HAP-1 (cell line): ENCODE results near the gene DIP2C.

Source experiments
- DNase-seq, 2 experiments: peaks; one replicate each; pipeline ENCODE4 v3.0.0-alpha.2; 2016 to 2020; ENCODE audit warnings: low spot score in 2 of 2
- H3K27me3 ChIP-seq: fragments of 250-450 bp; sonication (Bioruptor Pico); 2 replicates; pipeline ENCODE4 v1.5.1; 2020; ENCODE audit warnings: low read depth, mild to moderate bottlenecking, moderate library complexity
- H3K36me3 ChIP-seq: fragments of 250-450 bp; sonication (Bioruptor Pico); replicated peaks from 2 replicates; pipeline ENCODE4 v1.5.1; 2020; ENCODE audit warnings: mild to moderate bottlenecking
- H3K4me1 ChIP-seq: fragments of 250-450 bp; sonication (Bioruptor Pico); 2 replicates; pipeline ENCODE4 v1.5.1; 2020; ENCODE audit warnings: mild to moderate bottlenecking
- H3K4me3 ChIP-seq: fragments of 250-450 bp; sonication (Bioruptor Pico); 2 replicates; pipeline ENCODE4 v1.5.1; 2020; ENCODE audit warnings: mild to moderate bottlenecking, moderate library complexity
- H3K9me3 ChIP-seq: fragments of 250-450 bp; sonication (Bioruptor Pico); 2 replicates; pipeline ENCODE4 v1.5.1; 2020; ENCODE audit warnings: mild to moderate bottlenecking, moderate library complexity
- in situ Hi-C: fragments of 300-500 bp; cut with MboI; formaldehyde crosslinking; loops from 3 replicates; pipeline ENCODE4 v1.14.3; 2020; ENCODE audit warnings: low sequenced_read_pairs, inconsistent platforms, mixed read lengths

DIP2C gene

GRCh38 chr10:689452-690371, at the start of gene DIP2C:
Gene DIP2C (minus strand): TSS chr10:689668. CDS start chr10:689578, 90 bp downstream.
- Histone ChIP-seq H3K4me1 (no peaks in the 10 kb centered on the region), H3K4me3 (peak within 1 kb of the TSS; percentile 68), H3K9me3 (no peaks in the 10 kb centered on the region), H3K27me3 (no peaks in the 10 kb centered on the region), H3K36me3 (no peaks in the 10 kb centered on the region)
- in situ Hi-C loops = no loop called here
- DNase-seq = peak; percentile 58 to 85

- no peaks in the 10 kb centered on the region for H3K27me3 ChIP-seq
- in situ Hi-C loops = no loop called here
- no peaks in the 10 kb centered on the region for H3K4me1 ChIP-seq
- no peak for DNase-seq
- H3K4me3 ChIP-seq = no peak overlapping the region
- no peaks in the 10 kb centered on the region for H3K9me3 ChIP-seq
- H3K36me3 ChIP-seq = no peaks in the 10 kb centered on the region
These were observed 45.0 kb upstream of the DIP2C start for GRCh38 chr10:734481-734880.

- H3K36me3 ChIP-seq = no peaks in the 10 kb centered on the region
- H3K9me3 ChIP-seq = no peaks in the 10 kb centered on the region
- H3K4me1 ChIP-seq = no peaks in the 10 kb centered on the region
- no peak for DNase-seq
- H3K4me3 ChIP-seq = no peak overlapping the region
- no peaks in the 10 kb centered on the region for H3K27me3 ChIP-seq
- in situ Hi-C loops = no loop called here
These were observed 43.6 kb upstream of the DIP2C start for GRCh38 chr10:733086-733485.

- in situ Hi-C loops = no loop called here
- no peak for DNase-seq
- Histone ChIP-seq H3K4me3 (no peak overlapping the region), H3K9me3 (no peaks in the 10 kb centered on the region), H3K27me3 (no peaks in the 10 kb centered on the region), H3K4me1 (no peaks in the 10 kb centered on the region), H3K36me3 (no peaks in the 10 kb centered on the region)
These were observed 39.7 kb upstream of the DIP2C start for GRCh38 chr10:729213-729612.

GRCh38 chr10:728603-729002, 39.1 kb upstream of the DIP2C start:
- H3K36me3 ChIP-seq = no peaks in the 10 kb centered on the region
- no peak overlapping the region for H3K4me3 ChIP-seq
- no peaks in the 10 kb centered on the region for H3K9me3 ChIP-seq
- no peaks in the 10 kb centered on the region for H3K27me3 ChIP-seq
- in situ Hi-C loops = no loop called here
- H3K4me1 ChIP-seq = no peaks in the 10 kb centered on the region
- DNase-seq = no peak

- Histone ChIP-seq H3K36me3 (no peaks in the 10 kb centered on the region), H3K4me1 (no peaks in the 10 kb centered on the region), H3K27me3 (no peaks in the 10 kb centered on the region), H3K9me3 (no peaks in the 10 kb centered on the region), H3K4me3 (no peak overlapping the region)
- no peak for DNase-seq
- in situ Hi-C loops = no loop called here
These were observed 37.8 kb upstream of the DIP2C start for GRCh38 chr10:727162-727790.

- in situ Hi-C loops = no loop called here
- H3K4me3 ChIP-seq = no peak overlapping the region
- DNase-seq = no peak
- H3K27me3 ChIP-seq = no peaks in the 10 kb centered on the region
- H3K36me3 ChIP-seq = no peaks in the 10 kb centered on the region
- no peaks in the 10 kb centered on the region for H3K9me3 ChIP-seq
- no peaks in the 10 kb centered on the region for H3K4me1 ChIP-seq
These were observed 36.3 kb upstream of the DIP2C start for GRCh38 chr10:725786-726185.

- Histone ChIP-seq H3K4me1 (no peaks in the 10 kb centered on the region), H3K9me3 (no peaks in the 10 kb centered on the region), H3K36me3 (no peaks in the 10 kb centered on the region), H3K27me3 (no peaks in the 10 kb centered on the region), H3K4me3 (no peak overlapping the region)
- no peak for DNase-seq
- in situ Hi-C loops = no loop called here
These were observed 35.8 kb upstream of the DIP2C start for GRCh38 chr10:725302-725701.

- in situ Hi-C loops = no loop called here
- Histone ChIP-seq H3K27me3 (no peaks in the 10 kb centered on the region), H3K9me3 (no peaks in the 10 kb centered on the region), H3K4me1 (no peaks in the 10 kb centered on the region), H3K36me3 (no peaks in the 10 kb centered on the region), H3K4me3 (no peak overlapping the region)
- no peak for DNase-seq
These were observed 34.5 kb upstream of the DIP2C start for GRCh38 chr10:723973-724372.

GRCh38 chr10:722281-723060, 33.0 kb upstream of the DIP2C start:
- no peak for DNase-seq
- H3K4me1 ChIP-seq = no peaks in the 10 kb centered on the region
- no peaks in the 10 kb centered on the region for H3K27me3 ChIP-seq
- no peak overlapping the region for H3K4me3 ChIP-seq
- in situ Hi-C loops = no loop called here
- no peaks in the 10 kb centered on the region for H3K9me3 ChIP-seq
- no peaks in the 10 kb centered on the region for H3K36me3 ChIP-seq

- H3K4me3 ChIP-seq = no peak overlapping the region
- in situ Hi-C loops = no loop called here
- no peaks in the 10 kb centered on the region for H3K4me1 ChIP-seq
- no peak for DNase-seq
- H3K27me3 ChIP-seq = no peaks in the 10 kb centered on the region
- H3K36me3 ChIP-seq = no peaks in the 10 kb centered on the region
- peaks cover 5% of the 10 kb centered on the region for H3K9me3 ChIP-seq
These were observed 28.8 kb upstream of the DIP2C start for GRCh38 chr10:718143-718700.

GRCh38 chr10:717458-717857, 28.0 kb upstream of the DIP2C start:
- no peaks in the 10 kb centered on the region for H3K27me3 ChIP-seq
- no peak overlapping the region for H3K4me3 ChIP-seq
- peaks cover 7% of the 10 kb centered on the region for H3K9me3 ChIP-seq
- H3K4me1 ChIP-seq = no peaks in the 10 kb centered on the region
- no peaks in the 10 kb centered on the region for H3K36me3 ChIP-seq
- no peak for DNase-seq
- in situ Hi-C loops = no loop called here

GRCh38 chr10:716821-717220, 27.4 kb upstream of the DIP2C start:
- no peak for DNase-seq
- H3K9me3 ChIP-seq = peaks cover 7% of the 10 kb centered on the region
- no peak overlapping the region for H3K4me3 ChIP-seq
- H3K27me3 ChIP-seq = no peaks in the 10 kb centered on the region
- H3K4me1 ChIP-seq = no peaks in the 10 kb centered on the region
- in situ Hi-C loops = no loop called here
- no peaks in the 10 kb centered on the region for H3K36me3 ChIP-seq
